Natural killer cell (primary cell): Measurements from ENCODE around the gene OAT. TPM values are rescaled to one million over a fixed set of nuclear protein-coding genes. Genes with fewer than 3 reads are reported as not detected.

Source experiments
- ATAC-seq, 3 donors: fragments of 150-1000 bp in 2 of 3; fragments of 200-7000 bp in 1 of 3; cut with Tn5 transposase; 1 replicate in 1 of 3; 2 replicates in 2 of 3; pipeline ENCODE4 v1.10.0; 2021; ENCODE audit warnings: mild to moderate bottlenecking in 2 of 3, moderate library complexity in 2 of 3
- DNase-seq, 2 donors: peaks; one replicate each; pipeline versions ENCODE4 v3.0.0 to v3.0.0-alpha.2; 2013 to 2021; ENCODE audit warnings: mixed read lengths in 1 of 2
- H3K27ac ChIP-seq: one replicate; pipeline ENCODE4 v1.5.1; 2013; ENCODE audit warnings: mild to moderate bottlenecking, low read length
- H3K27me3 ChIP-seq: one replicate; pipeline ENCODE4 v1.6.1; 2013; ENCODE audit warnings: low read length; ENCODE audit not compliant: control insufficient read depth, insufficient read depth
- H3K36me3 ChIP-seq: one replicate; pipeline ENCODE4 v1.6.1; 2013; ENCODE audit warnings: low read length; ENCODE audit not compliant: control insufficient read depth, insufficient read depth
- H3K4me1 ChIP-seq: one replicate; pipeline ENCODE4 v1.6.1; 2013; ENCODE audit warnings: low read length; ENCODE audit not compliant: control insufficient read depth, insufficient read depth
- H3K4me3 ChIP-seq: one replicate; pipeline ENCODE4 v1.5.1; 2013; ENCODE audit warnings: low read length
- H3K9me3 ChIP-seq: one replicate; pipeline ENCODE4 v1.6.1; 2013; ENCODE audit warnings: low read length; ENCODE audit not compliant: control insufficient read depth, insufficient read depth
- H3K27ac Mint-ChIP-seq, 2 donors: one replicate each; pipeline ENCODE4 v1.8.0; 2022; ENCODE audit warnings: mild to moderate bottlenecking in 2 of 2, mixed read lengths in 2 of 2, moderate library complexity in 1 of 2
- H3K27me3 Mint-ChIP-seq, 2 donors: one replicate each; pipeline ENCODE4 v1.8.0; 2022; ENCODE audit warnings: low read depth in 2 of 2, mixed read lengths in 2 of 2
- H3K36me3 Mint-ChIP-seq: one replicate; pipeline ENCODE4 v1.8.0; 2022; ENCODE audit warnings: mixed read lengths
- H3K4me1 Mint-ChIP-seq, 2 donors: one replicate each; pipeline ENCODE4 v1.8.0; 2022; ENCODE audit warnings: mixed read lengths in 2 of 2
- H3K4me3 Mint-ChIP-seq: one replicate; pipeline ENCODE4 v1.8.0; 2022; ENCODE audit warnings: mild to moderate bottlenecking, moderate library complexity, mixed read lengths
- H3K9me3 Mint-ChIP-seq, 2 donors: one replicate each; pipeline ENCODE4 v1.8.0; 2022; ENCODE audit warnings: mixed read lengths in 2 of 2
- WGBS: methylation state at CpG from one replicate; pipeline ENCODE4 v1.1.7; 2013; ENCODE audit warnings: missing lambda C conversion rate; ENCODE audit not compliant: insufficient coverage; 5-methylcytosine and 5-hydroxymethylcytosine counted together
- intact Hi-C: fragments of 100-400 bp; cut with micrococcal nuclease; formaldehyde crosslinking; loops from one replicate; pipeline ENCODE4 v1.14.2; 2022
- total RNA-seq, 4 donors: library from RNA; stranded (reverse); fragments of 120-200 nt in 1 of 4; gene quantifications; one replicate each; pipeline versions ENCODE4 v1.2.3 to v1.2.4, GENCODE V29; 2013 to 2022
- TF ChIP-seq, protein P1 (sequence below): fragments of 200-600 bp; IDR thresholded peaks from one replicate; pipeline ENCODE4 v1.8.0; 2022; ENCODE audit warnings: antibody characterized with exemption

Gene OAT
- total RNA-seq, 3 donors from 2014 or later (not counting 1 experiment from before 2014, with no cell fraction given) = 35.8 to 60.9 (median 48.4) TPM

DNA sequence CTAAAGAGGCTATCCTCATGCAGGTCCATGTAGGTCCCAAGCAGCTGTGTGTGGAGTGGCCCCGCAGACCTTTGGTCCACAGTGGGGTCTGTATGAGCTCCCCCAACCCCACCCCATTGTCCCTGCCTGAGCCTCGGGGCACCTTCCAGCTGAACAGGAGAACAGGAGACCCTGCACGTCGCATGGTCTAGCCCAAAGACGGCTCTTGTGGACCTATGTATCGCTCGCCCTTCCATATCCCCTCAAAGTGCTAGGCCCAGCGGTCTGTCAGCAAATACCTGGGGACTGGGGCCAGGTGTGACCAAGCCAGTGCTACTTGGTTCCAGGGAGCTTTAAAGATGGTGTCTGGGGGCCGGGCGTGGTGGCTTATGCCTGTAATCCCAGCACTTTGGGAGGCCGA, 43.0 kb downstream of the OAT start:
- peaks cover 33 to 43% of the 10 kb centered on the region in 2 donors for H3K27me3 Mint-ChIP-seq

DNA sequence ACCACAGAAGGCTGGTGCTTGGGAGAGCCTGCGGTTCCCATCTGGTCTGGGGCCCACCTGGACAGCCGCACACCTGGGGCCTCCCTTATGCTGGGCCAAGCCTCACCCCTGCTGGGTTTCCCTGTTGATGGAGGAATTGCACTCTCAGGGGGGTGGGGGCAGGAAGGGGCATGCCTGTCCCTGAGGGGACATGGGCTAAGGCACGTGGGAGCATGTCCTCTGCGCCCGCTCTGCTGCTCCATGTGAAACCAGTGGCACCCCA, 43.4 kb downstream of the OAT start:
- peaks cover 4% of the 10 kb centered on the region for H3K27me3 ChIP-seq
- DNase-seq (no peak), ATAC-seq (no peak)
- intact Hi-C loops = no loop called here
- peaks cover 6% of the 10 kb centered on the region for H3K4me1 ChIP-seq
- no peak overlapping the region for H3K4me3 Mint-ChIP-seq
- 90% methylated on average over 5 of the region's 5 CpGs for WGBS
- no peak overlapping the region for H3K27ac ChIP-seq
- peaks cover 29 to 43% of the 10 kb centered on the region in 2 donors for H3K27me3 Mint-ChIP-seq
- no peaks in the 10 kb centered on the region for H3K4me1 Mint-ChIP-seq
- H3K9me3 ChIP-seq = no peaks in the 10 kb centered on the region
- H3K27ac Mint-ChIP-seq = no peak overlapping the region
- TF ChIP-seq, protein P1, sequence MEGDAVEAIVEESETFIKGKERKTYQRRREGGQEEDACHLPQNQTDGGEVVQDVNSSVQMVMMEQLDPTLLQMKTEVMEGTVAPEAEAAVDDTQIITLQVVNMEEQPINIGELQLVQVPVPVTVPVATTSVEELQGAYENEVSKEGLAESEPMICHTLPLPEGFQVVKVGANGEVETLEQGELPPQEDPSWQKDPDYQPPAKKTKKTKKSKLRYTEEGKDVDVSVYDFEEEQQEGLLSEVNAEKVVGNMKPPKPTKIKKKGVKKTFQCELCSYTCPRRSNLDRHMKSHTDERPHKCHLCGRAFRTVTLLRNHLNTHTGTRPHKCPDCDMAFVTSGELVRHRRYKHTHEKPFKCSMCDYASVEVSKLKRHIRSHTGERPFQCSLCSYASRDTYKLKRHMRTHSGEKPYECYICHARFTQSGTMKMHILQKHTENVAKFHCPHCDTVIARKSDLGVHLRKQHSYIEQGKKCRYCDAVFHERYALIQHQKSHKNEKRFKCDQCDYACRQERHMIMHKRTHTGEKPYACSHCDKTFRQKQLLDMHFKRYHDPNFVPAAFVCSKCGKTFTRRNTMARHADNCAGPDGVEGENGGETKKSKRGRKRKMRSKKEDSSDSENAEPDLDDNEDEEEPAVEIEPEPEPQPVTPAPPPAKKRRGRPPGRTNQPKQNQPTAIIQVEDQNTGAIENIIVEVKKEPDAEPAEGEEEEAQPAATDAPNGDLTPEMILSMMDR = no peak
- no peak overlapping the region for H3K4me3 ChIP-seq
- no peaks in the 10 kb centered on the region for H3K9me3 Mint-ChIP-seq
- no peaks in the 10 kb centered on the region for H3K36me3 ChIP-seq
- no peaks in the 10 kb centered on the region for H3K36me3 Mint-ChIP-seq

More for the DNA sequence above, 43.0 kb downstream of the OAT start:
- Histone ChIP-seq H3K4me1 (peaks cover 1% of the 10 kb centered on the region), H3K27ac (no peak overlapping the region), H3K36me3 (no peaks in the 10 kb centered on the region), H3K27me3 (peaks cover 5% of the 10 kb centered on the region), H3K4me3 (no peak overlapping the region), H3K9me3 (no peaks in the 10 kb centered on the region)
- H3K36me3 Mint-ChIP-seq = no peaks in the 10 kb centered on the region
- ATAC-seq (no peak), DNase-seq (no peak)
- TF ChIP-seq, protein P1 = no peak
- WGBS = 87% methylated on average over 10 of the region's 11 CpGs
- no peak overlapping the region for H3K4me3 Mint-ChIP-seq
- no peaks in the 10 kb centered on the region for H3K9me3 Mint-ChIP-seq
- intact Hi-C loops = no loop called here
- H3K4me1 Mint-ChIP-seq = peaks cover 0 to 3% of the 10 kb centered on the region in 2 donors
- H3K27ac Mint-ChIP-seq = no peak overlapping the region

DNA sequence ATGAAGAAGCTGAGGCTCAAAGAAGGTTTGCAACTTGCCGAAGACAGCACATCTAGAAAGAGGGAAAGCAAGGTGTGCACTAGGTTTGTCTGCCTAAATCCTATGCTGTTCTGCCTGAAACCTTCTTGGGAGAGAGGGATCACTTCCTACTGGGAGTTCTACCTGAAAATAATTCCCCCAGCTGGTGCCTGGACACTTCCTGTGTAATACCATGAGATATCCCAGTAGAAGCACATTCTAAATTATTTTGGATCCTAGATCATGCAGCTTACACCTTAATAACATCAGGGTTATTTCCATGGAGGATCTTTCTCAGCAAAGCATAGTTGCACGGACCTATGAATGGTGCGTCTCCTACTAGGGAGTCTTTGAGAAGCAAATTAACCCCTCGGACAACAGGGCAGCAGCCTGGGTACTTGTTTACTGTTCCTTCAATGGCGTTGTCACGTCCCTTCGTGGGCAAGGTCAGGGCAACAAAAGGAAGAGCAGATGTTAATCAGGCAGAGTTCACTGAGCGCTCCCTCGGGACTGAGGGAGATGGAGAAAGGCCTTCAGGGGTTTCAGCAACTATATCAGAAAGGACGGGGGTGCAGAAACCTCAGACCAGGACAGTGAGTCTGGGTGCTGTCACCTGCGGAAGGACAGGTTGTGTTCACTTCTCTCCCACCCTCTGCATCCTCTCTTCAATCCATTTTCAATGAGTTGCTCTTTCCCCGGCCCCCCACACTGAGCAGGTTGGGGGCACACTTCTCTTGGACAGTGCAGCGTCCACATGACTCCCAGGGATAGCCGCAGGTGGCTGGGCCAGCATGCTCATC, 44.0 kb downstream of the OAT start:
- DNase-seq (no peak), ATAC-seq (no peak)
- WGBS = 79% methylated on average over 14 of the region's 14 CpGs
- Mint-ChIP-seq H3K27me3 (peaks cover 24 to 43% of the 10 kb centered on the region in 2 donors), H3K9me3 (no peaks in the 10 kb centered on the region), H3K4me3 (no peak overlapping the region), H3K36me3 (no peaks in the 10 kb centered on the region), H3K4me1 (no peaks in the 10 kb centered on the region), H3K27ac (no peak overlapping the region)
- intact Hi-C loops = no loop called here
- no peaks in the 10 kb centered on the region for H3K9me3 ChIP-seq
- H3K27ac ChIP-seq = no peak overlapping the region
- TF ChIP-seq, protein P1 = no peak
- H3K4me1 ChIP-seq = peaks cover 8% of the 10 kb centered on the region
- no peaks in the 10 kb centered on the region for H3K27me3 ChIP-seq
- H3K4me3 ChIP-seq = no peak overlapping the region
- no peaks in the 10 kb centered on the region for H3K36me3 ChIP-seq

DNA sequence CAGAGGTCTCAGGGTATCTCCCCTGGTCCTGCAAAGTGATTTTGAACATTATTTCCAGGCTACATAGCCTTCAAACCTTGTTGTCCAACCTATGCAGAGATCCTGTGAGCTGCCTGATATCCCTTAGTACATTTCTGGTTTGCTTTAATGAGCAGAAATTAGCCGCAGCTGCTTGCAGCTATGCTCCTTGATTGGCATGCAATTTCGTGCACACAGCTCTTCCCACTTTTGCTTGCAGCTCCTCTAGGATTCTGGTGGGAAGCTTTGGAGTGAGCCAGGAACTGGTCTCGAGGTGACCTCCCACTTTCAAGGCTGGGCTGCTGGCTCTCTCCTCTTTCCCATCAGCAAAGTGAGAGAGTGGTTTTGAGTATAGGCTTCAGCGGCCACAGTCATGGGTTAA, 45.8 kb downstream of the OAT start:
- H3K27ac Mint-ChIP-seq = no peak overlapping the region
- no peaks in the 10 kb centered on the region for H3K36me3 Mint-ChIP-seq

More for the DNA sequence above, 45.8 kb downstream of the OAT start:
- 68% methylated on average over 3 of the region's 4 CpGs for WGBS
- ATAC-seq = no peak
- TF ChIP-seq, protein P1 = no peak
- Mint-ChIP-seq H3K9me3 (no peaks in the 10 kb centered on the region), H3K4me1 (no peaks in the 10 kb centered on the region), H3K27me3 (peaks cover 15 to 35% of the 10 kb centered on the region in 2 donors), H3K4me3 (no peak overlapping the region)
- no peaks in the 10 kb centered on the region for H3K9me3 ChIP-seq
- H3K36me3 ChIP-seq = no peaks in the 10 kb centered on the region
- no peak overlapping the region for H3K27ac ChIP-seq
- no peak for DNase-seq
- H3K4me3 ChIP-seq = no peak overlapping the region
- intact Hi-C loops = no loop called here
- peaks cover 8% of the 10 kb centered on the region for H3K4me1 ChIP-seq
- no peaks in the 10 kb centered on the region for H3K27me3 ChIP-seq
